Activated CD4-positive, alpha-beta T cell treated with anti-CD3 and anti-CD28 coated beads for 1 hour (primary cell): Measurements from ENCODE around the gene TXN2.
"Not testable (repeated sequence)": the region's sequence is repeated elsewhere in the genome, so short reads cannot be mapped to it uniquely, and the experiment has no call there.

ENCODE experiments used
- DNase-seq: peaks from one replicate; pipeline ENCODE4 v3.0.0-alpha.2; 2020

The TXN2 gene, protein sequence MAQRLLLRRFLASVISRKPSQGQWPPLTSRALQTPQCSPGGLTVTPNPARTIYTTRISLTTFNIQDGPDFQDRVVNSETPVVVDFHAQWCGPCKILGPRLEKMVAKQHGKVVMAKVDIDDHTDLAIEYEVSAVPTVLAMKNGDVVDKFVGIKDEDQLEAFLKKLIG

DNA sequence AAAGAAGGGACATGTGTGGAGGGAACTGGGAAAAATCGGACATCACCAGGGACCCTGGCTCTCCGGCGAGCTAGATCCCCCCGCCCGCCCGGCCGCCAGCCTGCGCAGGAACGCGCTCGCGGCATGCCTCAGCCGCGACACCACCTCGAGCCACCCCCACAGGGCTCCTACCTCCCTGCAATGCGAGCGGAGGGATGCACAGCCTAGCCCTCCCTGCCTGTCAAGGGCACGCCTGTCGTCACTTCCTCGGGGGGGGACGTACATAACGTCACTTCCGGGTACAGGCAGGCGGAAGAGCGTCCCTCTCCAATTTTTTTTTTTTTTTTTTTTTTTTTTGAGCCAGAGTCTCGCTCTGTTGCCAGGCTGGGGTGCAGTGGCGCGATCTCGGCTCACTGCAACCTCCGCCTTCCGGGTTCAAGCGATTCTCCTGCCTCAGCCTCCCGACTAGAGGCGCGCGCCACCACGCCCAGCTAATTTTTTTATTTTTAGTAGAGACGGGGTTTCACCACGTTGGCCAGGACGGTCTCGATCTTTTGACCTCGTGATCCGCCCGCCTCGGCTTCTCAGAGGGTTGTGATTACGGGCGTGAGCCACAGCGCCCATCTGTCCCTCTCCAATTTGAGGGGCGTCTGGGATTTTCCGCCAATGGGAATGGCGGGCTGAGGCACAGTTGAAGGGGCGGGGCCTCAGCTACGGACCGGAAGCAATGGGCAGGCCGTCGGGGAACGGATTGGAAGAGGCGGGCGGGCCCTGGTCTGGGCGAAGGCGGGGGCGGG is at the start of gene TXN2:
TXN2 (minus strand) TSS at position 248 of the 776 bp plus-strand sequence. CDS start 803 bp downstream, outside the sequence.
- DNase-seq, result peak; percentile 96

DNA sequence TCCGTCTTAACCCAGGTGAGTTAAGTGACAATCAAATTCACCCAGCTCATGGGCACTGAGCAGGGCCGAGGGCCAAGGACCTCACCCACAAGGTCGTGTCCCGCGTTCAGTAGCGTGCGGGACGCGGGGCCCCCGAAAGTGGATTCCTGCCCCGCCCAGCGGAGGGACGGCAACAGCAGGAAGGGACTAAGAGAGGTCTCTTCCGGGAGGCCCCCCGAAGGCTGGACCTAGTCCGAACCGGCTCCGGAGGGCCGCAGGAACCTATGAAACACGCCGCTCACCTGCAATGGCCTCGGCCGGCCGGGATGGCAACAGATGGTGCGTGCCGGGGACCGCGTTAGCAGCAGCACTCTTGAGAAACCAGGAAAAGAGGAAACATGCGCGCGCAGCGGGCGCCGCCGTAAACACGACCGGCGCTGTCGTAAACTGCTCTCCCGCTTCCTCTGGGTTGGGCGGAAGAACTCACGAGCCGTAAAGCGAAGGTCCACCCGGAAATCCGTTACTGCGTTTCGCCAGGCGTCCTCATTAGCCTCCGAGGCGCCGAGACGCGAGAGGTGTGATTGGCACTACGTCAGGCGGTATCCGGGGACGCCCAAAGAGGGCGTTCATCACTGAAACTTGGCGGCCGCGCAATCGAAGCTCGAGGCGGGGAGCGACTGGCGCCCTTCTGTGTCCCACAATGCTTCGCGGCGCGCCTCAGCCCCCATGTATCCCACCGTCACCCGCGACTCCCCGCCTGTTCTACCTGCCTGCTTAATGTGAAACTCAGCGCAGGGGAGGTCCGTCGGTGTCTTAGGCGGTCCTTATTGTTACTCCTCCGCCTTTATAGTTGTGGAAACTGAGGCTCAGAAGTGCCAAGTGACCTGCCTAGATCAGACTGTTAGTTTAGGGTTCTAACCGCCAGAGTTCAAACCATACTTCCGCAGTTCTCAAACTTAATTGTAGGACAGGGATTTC is 47.6 kb upstream of the TXN2 start, which contains the start of gene EIF3D:
EIF3D (minus strand) TSS at position 372 of the 957 bp plus-strand sequence. CDS start 3,045 bp downstream, outside the sequence.
- peak; percentile 97 for DNase-seq

DNA sequence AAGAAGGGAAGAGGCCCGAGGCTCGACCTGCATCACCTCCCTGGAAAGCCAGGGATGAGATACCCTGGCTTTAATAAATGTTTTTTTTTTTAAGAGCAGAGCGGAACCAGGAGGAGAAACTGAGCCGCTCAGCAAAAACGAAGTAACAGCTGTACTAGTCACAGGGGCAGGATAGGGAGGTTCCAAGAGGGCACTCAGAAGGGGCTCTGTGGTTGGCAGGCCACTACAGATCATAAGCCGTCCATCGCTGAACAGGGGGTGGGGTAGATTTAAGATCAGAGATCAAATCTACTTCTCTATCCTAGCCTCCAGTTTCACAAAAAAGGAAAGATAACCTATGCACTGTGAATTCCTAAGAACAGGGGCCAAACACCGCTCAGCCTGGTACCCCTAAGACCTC is 46.9 kb upstream of the TXN2 start:
- DNase-seq, result no peak

DNA sequence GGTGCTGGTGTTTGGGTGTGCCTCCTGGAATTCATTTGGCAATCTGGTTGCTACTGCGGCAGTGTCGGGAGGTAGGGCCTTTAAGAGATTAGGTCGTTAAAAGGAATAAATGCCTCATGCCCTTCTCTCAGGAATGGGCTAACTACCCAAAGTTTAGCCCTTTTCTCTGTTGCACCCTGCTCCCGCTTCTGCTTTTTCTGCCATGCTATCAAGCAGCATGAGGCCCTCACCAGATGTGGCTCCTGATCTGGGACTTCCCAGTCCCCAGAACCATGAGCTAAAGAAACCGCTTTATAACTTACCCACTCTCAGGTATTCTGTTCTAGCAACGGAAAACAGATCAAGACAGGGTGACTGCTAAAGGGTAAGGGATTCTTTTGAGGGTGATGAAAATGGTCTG is 41.2 kb upstream of the TXN2 start:
- DNase-seq, result no peak

DNA sequence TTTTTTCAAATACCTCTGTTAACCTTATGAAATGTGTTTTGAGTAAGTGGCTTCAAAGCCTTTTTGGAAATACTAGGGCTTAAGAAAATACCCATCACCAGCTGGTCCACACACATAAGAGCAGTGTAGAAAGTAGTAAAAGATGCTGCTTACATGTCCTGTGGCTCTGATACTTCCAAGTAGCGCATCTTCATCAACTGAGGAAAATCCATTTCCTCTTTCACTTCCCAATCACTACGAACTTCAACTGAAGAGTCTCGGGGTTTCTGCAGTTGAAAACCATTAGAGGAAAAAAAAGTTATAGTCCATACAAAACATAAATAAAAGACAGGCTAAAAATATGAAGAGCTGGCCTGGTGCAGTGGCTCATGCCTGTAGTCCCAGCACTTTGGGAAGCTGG is 39.0 kb upstream of the TXN2 start:
- no peak for DNase-seq

DNA sequence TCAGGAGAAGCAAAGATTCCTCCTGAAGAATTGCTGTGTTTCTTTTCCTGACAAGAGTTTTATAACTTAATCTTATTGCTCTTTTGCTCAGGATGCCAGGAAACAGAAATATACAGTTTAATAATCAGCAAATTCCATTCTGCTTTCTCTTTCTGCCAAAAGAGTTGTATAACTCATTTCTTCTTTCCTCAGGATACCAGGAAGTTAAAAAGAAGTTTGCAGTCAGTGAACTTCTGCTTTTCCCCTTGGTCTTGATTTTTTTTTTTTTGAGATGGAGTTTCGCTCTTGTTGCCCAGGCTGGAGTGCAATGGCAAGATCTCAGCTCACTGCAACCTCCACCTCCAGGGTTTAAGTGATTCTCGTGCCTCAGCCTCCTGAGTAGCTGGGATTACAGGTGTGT is 38.5 kb upstream of the TXN2 start:
- DNase-seq, result not testable (repeated sequence)

DNA sequence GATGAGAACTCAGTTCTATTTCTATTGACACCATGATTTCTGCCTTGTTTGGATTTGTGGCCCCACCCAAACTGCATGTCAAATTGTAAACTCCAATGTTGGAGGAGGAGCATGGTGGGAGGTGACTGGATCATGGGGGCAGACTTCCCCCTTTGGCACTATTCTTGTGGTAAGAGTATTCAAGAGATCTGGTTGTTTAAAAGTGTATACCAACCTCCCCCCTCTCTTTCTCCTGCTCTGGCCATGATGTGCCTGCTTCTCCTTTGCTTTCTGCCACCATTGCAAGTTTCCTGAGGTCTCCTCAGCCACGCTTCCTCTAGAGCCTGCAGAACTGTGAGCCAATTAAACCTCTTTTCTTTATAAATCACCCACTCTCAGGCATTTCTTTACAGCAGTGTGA is 33.3 kb upstream of the TXN2 start:
- no peak for DNase-seq

DNA sequence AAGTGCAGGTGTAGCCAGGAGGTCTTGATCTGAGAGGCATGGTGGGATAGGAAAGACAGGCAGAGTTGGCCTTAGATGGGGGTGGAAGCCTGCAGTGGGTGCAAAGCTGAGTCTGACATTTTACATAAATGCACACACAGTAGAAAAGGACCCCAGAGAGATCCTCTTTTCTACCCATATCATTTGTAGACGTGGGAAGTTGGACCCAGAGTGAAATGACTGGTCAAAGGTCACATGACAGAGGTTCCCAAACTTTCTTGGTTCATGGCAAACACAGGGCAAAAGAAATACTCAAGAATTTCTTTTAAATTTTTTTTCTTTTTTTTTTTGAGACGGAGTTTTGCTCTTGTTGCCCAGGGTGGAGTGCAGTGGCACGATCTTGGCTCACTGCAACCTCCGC is 31.6 kb upstream of the TXN2 start:
- no peak for DNase-seq

DNA sequence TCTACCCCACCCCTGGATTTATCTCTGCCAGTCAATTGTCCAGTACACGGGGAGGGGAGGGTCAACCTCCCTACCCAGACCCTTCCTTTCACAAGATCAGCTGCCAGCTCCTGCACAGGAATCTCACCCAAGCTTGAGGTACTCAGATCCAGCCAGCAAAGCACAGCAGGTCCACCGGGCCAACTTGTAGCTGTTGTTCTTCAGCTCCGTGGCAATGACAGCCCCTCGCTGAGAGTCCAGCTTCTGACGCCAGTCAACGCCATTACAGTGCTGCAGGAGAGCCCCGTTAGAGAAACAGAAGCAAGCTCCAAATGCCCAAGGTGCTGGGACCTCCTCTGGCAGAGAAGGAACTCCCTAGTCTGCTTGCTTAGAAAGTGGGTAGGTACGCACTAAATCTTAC is 30.9 kb upstream of the TXN2 start:
- DNase-seq, result no peak

DNA sequence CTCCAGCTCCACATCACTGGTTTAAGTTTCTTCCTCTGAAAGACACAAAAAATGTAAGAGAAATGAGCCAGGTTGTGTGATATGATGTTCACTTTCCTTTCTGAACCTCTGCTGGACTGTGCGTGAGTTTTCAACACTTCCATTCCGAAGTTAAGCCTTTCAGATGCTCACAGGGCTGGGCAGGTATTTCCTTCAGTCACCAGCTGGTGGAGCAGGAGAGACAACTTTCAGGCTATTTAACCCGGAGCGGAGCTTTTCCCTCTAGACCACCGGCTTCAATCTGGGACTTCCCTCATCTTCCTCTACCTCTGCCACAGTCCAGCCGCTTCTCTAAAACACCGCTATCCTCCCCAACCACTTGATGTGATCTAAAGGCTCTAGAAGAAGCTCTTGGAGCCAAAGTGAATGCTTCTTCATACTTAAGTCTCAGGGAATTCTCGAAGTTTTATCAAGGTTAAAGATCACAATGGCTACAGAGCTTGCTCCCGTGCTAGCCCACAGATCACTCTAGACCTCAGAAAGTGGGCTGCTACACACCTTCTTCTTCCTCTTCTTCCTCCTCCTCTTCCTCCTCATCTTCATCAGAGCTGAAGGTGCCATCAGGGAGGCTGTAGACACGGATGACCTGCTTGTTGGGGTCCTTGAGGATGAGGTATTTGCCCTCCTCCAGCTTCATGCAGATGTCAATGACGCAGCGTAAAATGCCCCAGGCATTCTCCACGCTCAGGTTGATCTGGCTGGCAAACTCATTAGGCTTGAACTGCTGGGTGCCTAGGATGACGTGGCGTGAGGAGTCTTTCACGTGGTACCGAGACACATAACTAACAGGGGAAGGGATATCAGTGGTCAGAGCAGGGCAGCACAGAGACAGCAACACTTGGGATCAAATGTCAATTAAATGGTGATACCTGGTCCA is 29.8 kb upstream of the TXN2 start:
- DNase-seq, result no peak

DNA sequence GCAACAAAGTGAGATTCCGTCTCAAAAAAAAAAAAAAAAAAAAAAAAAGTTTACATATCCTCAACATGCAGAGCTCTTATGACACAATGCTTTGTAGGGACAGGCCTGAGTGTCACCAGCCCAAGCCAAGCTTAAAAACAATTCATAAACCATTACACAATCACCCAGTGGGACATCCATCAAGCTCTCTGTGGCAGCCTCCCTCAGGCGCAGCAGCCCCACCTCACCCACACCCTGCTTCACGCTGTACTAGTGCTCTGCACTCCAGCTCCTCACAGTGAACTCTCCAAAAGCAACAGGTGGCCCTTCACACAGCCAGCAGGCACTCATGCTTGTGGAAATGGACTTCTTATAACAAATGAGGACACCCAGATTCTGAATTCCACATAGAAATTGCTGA is 28.9 kb upstream of the TXN2 start:
- no peak for DNase-seq

DNA sequence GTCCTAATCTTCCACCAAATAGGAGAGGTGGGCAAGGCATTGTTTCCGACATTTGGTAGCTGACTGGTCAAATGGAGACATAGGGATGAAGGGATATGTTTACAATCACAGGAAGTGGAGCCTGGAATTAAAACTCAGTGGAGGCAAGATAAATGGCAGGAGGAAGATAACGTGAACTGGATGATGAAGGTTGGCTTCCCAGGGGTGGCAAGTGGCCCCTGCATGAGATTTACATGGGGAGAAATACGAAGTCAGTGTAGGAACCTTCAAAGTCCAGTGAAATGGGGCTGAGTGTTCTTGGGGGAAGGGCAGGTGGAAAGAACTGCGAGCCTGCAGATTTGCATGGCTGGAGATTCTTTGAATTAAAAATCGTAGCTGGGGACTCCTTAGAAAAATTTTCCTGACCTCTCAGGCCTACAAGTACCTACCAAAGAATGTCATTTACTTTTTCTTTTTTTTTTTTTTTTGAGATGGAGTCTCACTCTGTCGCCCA is 26.1 kb upstream of the TXN2 start:
- DNase-seq, result no peak

DNA sequence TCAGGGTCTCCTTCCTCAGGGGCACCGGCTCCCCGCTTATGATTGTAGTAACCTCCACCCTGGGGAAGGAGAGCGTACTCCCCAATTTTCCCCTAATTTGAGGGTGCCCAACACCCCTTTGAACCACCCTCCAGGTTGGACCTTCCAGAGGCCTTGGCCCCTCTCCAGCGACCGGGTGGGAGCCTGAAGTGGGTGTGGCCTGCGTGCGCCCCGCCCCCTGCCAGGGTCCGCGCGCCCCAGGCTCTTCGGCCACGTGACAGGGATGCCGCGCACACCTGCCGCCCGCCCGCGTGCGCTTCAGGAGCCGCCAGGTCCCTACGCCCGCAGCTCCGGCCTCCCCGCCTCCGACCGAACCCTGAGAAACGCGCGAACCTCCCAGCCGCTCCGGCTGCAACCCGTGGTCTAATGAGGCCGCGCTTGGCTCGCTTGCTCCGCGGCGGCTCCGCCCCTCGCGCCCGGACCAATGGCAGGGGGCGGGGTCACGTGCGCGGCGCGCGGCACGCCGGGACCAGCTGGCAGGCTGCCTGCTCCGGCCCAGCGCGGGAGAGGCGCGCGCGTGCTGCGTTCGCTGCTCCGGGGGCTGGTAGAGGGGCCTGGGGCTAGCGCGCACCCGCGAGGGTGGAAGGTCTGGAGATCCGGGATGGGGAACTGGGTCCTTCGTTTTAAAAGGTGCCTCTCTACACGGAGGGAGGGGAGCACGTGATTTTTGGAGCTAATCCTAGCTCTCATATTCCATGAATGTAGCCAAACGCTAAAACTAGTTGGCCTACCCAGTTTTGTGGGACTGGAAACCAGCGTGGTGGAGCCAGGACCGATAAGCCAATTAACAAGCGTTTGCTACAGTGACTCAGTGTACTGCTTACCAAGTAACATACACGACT is 25.4 kb upstream of the TXN2 start, which contains the start of gene FOXRED2:
FOXRED2 (minus strand) TSS at position 404 of the 881 bp plus-strand sequence. CDS start 618 bp downstream, outside the sequence.
- peak; percentile 80 for DNase-seq

DNA sequence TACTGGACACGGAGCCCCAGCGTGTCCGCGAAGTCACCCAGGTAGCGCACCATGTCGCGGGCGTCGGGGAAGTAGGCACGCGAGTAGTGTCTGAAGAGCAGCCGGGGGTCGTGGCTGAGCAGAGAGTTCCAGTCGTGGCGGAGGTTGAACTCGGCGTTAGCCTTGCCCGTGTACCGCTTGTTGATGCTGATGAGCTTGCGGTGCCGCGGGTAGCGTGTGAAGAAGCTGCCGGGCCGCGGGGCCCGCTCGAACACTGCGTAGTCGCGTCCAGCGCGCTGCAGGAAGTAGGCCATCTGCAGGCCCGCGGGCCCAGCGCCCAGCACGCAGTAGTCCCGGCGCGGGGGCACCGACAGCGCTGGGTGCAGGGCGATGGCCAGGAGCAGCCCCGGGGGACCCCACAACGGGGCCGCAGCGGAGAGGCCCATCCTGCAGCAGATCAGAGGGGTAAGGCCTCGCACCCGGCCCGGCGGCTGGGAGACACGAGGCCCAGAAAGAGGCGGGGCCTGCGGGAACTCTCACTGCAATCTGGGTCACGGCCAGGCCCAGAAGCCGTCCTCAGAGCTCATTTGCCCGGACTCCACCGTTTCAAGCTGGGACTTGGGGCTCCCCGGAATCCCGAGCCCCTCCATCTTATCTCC is 24.7 kb upstream of the TXN2 start:
- DNase-seq, result no peak

DNA sequence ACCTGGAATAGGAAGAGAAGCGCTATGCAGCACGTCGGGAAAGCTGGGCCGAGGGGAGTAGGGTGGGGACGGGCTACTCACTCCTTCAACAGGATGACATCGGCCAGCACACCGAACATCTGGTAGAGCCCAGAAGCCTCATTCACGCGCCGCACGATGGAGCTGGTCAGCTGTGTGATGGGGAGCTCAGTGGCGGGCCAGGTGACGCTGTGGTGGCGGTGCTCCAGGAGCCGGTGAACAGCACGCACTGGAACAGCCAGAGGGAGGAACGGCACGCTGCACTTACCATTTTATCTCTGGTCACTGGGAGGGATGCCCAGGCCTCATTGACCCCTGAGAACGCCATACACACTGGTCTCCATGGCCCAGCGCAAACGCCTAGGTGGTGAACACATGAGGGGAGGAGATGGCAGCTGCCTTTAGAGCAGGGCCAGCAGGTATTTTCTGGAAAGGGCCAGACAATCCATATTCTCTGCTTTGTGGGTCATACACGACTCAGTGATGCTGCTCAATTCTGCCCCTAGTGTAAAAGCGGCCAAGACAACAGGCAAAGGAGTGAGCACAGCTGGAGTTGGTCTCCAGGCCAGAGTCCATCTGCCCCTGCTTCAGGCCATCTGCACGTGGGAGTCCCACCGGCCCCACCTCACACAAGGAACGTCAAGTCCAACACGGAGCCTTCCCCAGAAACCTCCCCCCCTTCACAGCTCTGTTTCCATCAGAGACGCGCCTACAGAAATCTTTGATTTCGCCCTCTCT is 16.6 kb upstream of the TXN2 start:
- DNase-seq, result no peak

DNA sequence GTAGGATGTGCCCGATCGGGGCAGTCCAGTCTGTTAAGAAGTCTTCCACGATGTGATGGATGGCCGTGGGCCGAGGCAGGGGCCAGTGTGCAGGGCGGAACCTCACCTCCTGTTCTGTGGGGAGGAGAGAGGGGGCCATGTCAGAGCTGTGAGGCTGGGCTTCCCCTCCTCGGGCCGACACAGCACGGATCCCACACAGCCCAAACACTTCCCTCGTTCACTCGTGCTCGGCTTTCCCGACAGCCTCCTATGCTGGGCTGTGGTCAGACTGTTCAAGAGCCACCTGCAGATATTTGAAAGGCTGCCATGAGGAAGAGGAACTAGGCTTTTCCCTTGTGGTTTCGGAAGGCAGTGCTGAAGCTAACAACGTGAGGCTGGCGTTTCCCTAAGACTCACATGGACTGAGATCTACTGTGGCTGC is 12.3 kb upstream of the TXN2 start:
- DNase-seq, result no peak

DNA sequence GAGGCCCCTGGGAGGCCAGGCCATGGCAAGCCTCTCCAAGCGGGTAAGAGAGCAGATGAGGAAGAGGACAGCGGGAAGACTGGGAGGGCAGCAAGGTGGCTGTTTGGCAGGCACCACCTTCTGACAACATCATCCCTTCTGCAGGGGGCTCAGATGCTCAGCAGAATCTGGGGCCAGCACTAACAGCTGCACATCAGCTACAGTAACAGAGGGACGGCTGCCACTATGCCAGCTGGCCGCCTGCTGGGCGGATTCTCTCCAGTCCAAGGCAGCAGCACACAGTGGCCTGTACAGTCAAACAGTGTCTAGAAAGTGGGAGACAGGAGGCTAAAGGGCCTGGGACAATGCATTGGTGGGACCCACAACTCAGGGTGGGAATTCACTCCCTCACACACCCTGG is 10.7 kb upstream of the TXN2 start:
- no peak for DNase-seq

DNA sequence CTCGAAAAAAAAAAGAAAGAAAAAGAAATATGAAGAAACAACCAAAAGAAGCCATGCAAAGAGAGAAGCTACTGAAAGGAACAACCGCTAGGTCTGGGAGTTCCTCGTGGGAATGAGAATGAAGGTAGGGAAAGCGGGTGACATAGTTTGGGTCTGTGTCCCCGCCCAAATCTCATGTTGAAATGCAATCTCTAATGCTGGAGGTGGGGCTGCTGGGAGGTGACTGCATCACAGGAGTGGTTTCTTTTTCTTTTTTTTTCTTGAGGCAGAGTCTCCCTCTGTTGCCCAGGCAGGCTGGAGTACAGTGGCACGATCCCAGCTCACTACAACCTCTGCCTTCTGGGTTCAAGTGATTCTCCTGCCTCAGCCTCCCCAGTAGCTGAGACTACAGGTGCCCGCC is 9.7 kb upstream of the TXN2 start:
- no peak for DNase-seq

DNA sequence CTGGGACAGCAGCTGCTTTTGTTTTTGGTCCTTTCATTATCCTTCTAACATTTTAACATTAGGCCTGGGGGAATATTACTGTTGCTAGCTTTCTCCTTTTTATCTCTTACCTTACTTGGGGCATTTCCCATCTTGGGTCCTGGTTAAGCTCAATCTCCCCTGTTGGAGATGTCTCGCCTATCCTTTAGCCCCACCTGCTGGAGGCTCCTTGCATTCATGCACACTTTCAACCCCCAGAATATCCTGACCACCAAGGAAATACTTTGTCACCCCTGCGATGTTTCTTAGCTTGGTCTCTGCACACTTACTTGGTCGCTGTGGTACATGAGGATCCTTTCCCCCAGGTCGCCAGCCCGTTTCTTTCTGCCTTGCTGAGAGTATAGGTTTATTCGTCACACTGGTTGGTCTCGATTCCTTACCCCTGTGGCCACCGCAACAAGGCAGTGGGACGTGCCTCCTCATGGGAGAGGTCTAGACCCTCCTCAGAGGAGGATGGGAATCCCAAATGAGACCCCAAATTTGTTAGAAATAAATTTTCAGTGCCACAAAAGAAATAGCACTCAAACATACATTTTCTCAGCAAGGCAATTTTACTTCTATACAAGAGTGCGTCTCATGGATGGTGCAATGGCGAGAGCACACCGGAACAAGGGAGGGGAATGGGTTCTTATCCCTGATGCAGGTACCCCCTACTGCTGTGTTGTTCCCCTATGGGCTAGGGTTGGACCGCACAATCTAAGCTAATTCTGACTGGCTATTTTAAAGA is 5.4 kb upstream of the TXN2 start:
- DNase-seq, result peak; percentile 51
